A549 (cell line): ENCODE data around the gene DGAT2L6. TPM values are rescaled to one million over a fixed set of nuclear protein-coding genes. Genes with fewer than 3 reads are reported as not detected.

ENCODE experiments used
- ATAC-seq, 2 experiments: fragments of 200-7000 bp in 1 of 2; fragments of >200 bp in 1 of 2; cut with Nextera tagmentation in 1 of 2; cut with Tn5 transposase in 1 of 2; 3 replicates each; pipeline versions ENCODE4 v1.8.0 to v1.9.1; 2018 to 2020; ENCODE audit warnings: mild to moderate bottlenecking in 1 of 2, moderate library complexity in 1 of 2
- CTCF ChIA-PET: fragments of 300-600 bp; sonication (Branson Sonifier 250); formaldehyde crosslinking; extraction: SDS; loops from one replicate; lab custom pipeline; 2021; ENCODE audit warnings: antibody characterized with exemption, inconsistent platforms; lab: Yijun Ruan, JAX
- POLR2A ChIA-PET: fragments of 350-600 bp; formaldehyde crosslinking; extraction: SDS; loops from one replicate; lab custom pipeline; 2021; ENCODE audit warnings: antibody characterized with exemption, inconsistent platforms; lab: Yijun Ruan, JAX
- DNase-seq, 2 experiments: peaks; one replicate each; pipeline versions ENCODE4 v3.0.0 to v3.0.0-alpha.2; 2011 to 2016; ENCODE audit warnings: low read depth in 1 of 2, low spot score in 1 of 2
- FAIRE-seq: peaks from 2 replicates; lab custom pipeline; 2011; peaks lifted over from hg19 to GRCh38; lab: Jason Lieb, UNC
- H3K27ac ChIP-seq, 2 experiments: fragments of >200 bp; sonication (Bioruptor Twin); formaldehyde crosslinking; 3 replicates each; pipeline ENCODE4 v1.5.1; 2016 to 2017
- H3K4me1 ChIP-seq: fragments of >200 bp; sonication (Bioruptor Twin); formaldehyde crosslinking; 3 replicates; pipeline ENCODE4 v1.6.1; 2016
- H3K4me2 ChIP-seq: fragments of >200 bp; sonication (Bioruptor Twin); formaldehyde crosslinking; 3 replicates; pipeline ENCODE4 v1.6.1; 2016
- H3K4me3 ChIP-seq: fragments of >200 bp; sonication (Bioruptor Twin); formaldehyde crosslinking; 3 replicates; pipeline ENCODE4 v1.5.1; 2016
- H3K9me3 ChIP-seq: fragments of >200 bp; sonication (Bioruptor Twin); formaldehyde crosslinking; 3 replicates; pipeline ENCODE4 v1.6.1; 2016
- BHLHE40 ChIP-seq: IDR thresholded peaks from 2 replicates; pipeline ENCODE4 v1.6.1; 2012; ENCODE audit warnings: low read depth, low read length, inconsistent platforms
- CBX2 ChIP-seq: fragments of 200-600 bp; sonication (generic); IDR thresholded peaks from 2 replicates; pipeline ENCODE4 v1.6.1; 2016; ENCODE audit warnings: low read depth, mild to moderate bottlenecking, borderline replicate concordance
- EP300 ChIP-seq, 2 experiments: fragments of >200 bp; sonication (Bioruptor Twin); formaldehyde crosslinking; IDR thresholded peaks; 2 replicates in 1 of 2; 3 replicates in 1 of 2; pipeline ENCODE4 v1.6.1; 2016 to 2017
- FOSL2 ChIP-seq, 2 experiments: fragments of 450-650 bp in 1 of 2; fragments of >200 bp in 1 of 2; sonication (Bioruptor Twin) in 1 of 2; formaldehyde crosslinking; IDR thresholded peaks; 2 replicates each; pipeline versions ENCODE4 v1.5.0 to v1.6.1; 2016 to 2020; ENCODE audit warnings: mild to moderate bottlenecking in 1 of 2, moderate library complexity in 1 of 2
- HDAC2 ChIP-seq: fragments of 200-600 bp; sonication (generic); IDR thresholded peaks from 2 replicates; pipeline ENCODE4 v1.6.1; 2016
- HOXA7 ChIP-seq: fragments of 250-450 bp; sonication (Bioruptor Pico); IDR thresholded peaks from 2 replicates; pipeline ENCODE4 v1.5.0; 2020; ENCODE audit warnings: mild to moderate bottlenecking, moderate library complexity
- JUN ChIP-seq, 2 experiments: fragments of >200 bp; sonication (Bioruptor Twin); formaldehyde crosslinking; IDR thresholded peaks; 2 replicates in 1 of 2; 3 replicates in 1 of 2; pipeline ENCODE4 v1.6.1; 2016 to 2017
- KDM1A ChIP-seq: fragments of 200-600 bp; sonication (generic); IDR thresholded peaks from 2 replicates; pipeline ENCODE4 v1.6.1; 2016; ENCODE audit warnings: low read depth, mild to moderate bottlenecking
- KDM5A ChIP-seq: fragments of 200-600 bp; sonication (generic); IDR thresholded peaks from 2 replicates; pipeline ENCODE4 v1.6.1; 2016; ENCODE audit warnings: antibody characterized with exemption, mild to moderate bottlenecking
- POLR2A ChIP-seq: IDR thresholded peaks from 2 replicates; pipeline ENCODE4 v1.6.1; 2012; ENCODE audit warnings: mild to moderate bottlenecking, low read length
- RAD21 ChIP-seq, 2 experiments: fragments of >200 bp in 1 of 2; sonication (Bioruptor Twin) in 1 of 2; formaldehyde crosslinking in 1 of 2; IDR thresholded peaks in 1 of 2; conservative IDR thresholded peaks in 1 of 2; 2 replicates in 1 of 2; 3 replicates in 1 of 2; pipeline ENCODE4 v1.6.1; 2012 to 2018; ENCODE audit warnings: inconsistent platforms in 1 of 2
- RARB ChIP-seq: fragments of 250-450 bp; sonication (Bioruptor Pico); IDR thresholded peaks from 2 replicates; pipeline ENCODE4 v1.8.0; 2021; ENCODE audit warnings: mild to moderate bottlenecking, moderate library complexity
- RNF2 ChIP-seq: fragments of 200-600 bp; sonication (generic); IDR thresholded peaks from 2 replicates; pipeline ENCODE4 v1.6.1; 2016; ENCODE audit warnings: low read depth, mild to moderate bottlenecking, antibody characterized with exemption, moderate library complexity, borderline replicate concordance
- SREBF2 ChIP-seq: fragments of 450-650 bp; IDR thresholded peaks from 2 replicates; pipeline ENCODE4 v1.6.1; 2014; ENCODE audit warnings: mild to moderate bottlenecking, moderate library complexity
- TFCP2L1 ChIP-seq: fragments of 250-450 bp; sonication (Bioruptor Pico); IDR thresholded peaks from 2 replicates; pipeline ENCODE4 v1.5.0; 2021; ENCODE audit warnings: mild to moderate bottlenecking
- ZC3H11A ChIP-seq: fragments of 450-650 bp; IDR thresholded peaks from 2 replicates; pipeline ENCODE4 v1.6.1; 2014; ENCODE audit warnings: antibody characterized with exemption, mild to moderate bottlenecking
- WGBS: methylation state at CpG from one replicate; pipeline ENCODE4 v1.1.6; 2017; ENCODE audit errors: missing lambda C conversion rate; 5-methylcytosine and 5-hydroxymethylcytosine counted together
- polyA plus RNA-seq, 4 experiments: library from polyadenylated mRNA; depleted of rRNA in 3 of 4; stranded (reverse); fragments of >200 nt; fragmentation: RNase III in 1 of 4; extraction: RNeasy Plus Mini Kit Qiagen cat#74134 plus additional on column Dnase treatment in 1 of 4; gene quantifications; 2 replicates in 3 of 4; 3 replicates in 1 of 4; pipeline ENCODE4 v1.2.3, GENCODE V29; 2011 to 2017
- TF ChIP-seq, protein P1 (sequence below): fragments of >200 bp; sonication (Bioruptor Twin); formaldehyde crosslinking; IDR thresholded peaks from 2 replicates; pipeline ENCODE4 v1.6.1; 2016
- TF ChIP-seq, protein P2 (sequence below): fragments of >200 bp; sonication (Bioruptor Twin); formaldehyde crosslinking; IDR thresholded peaks from 3 replicates; pipeline ENCODE4 v1.5.1; 2016
- TF ChIP-seq, protein P3 (sequence below): fragments of 450-650 bp; IDR thresholded peaks from 2 replicates; pipeline ENCODE4 v1.6.1; 2014; ENCODE audit warnings: antibody characterized with exemption
- TF ChIP-seq, protein P4 (sequence below): IDR thresholded peaks from 2 replicates; pipeline ENCODE4 v1.6.1; 2012
- TF ChIP-seq, protein P5 (sequence below): IDR thresholded peaks from 2 replicates; pipeline ENCODE4 v1.6.1; 2012
- TF ChIP-seq, protein P6 (sequence below): fragments of 200-600 bp; sonication (generic); IDR thresholded peaks from 2 replicates; pipeline ENCODE4 v1.6.1; 2016; ENCODE audit warnings: antibody characterized with exemption, mild to moderate bottlenecking, moderate library complexity
- TF ChIP-seq, protein P7 (sequence below): fragments of 150-350 bp; IDR thresholded peaks from 2 replicates; pipeline ENCODE4 v1.6.1; 2014; ENCODE audit warnings: low read depth, mild to moderate bottlenecking, low read length

DGAT2L6 gene
- polyA plus RNA-seq, 2 of the 4 experiments (the other 2 are of a cell fraction), result not detected

DNA sequence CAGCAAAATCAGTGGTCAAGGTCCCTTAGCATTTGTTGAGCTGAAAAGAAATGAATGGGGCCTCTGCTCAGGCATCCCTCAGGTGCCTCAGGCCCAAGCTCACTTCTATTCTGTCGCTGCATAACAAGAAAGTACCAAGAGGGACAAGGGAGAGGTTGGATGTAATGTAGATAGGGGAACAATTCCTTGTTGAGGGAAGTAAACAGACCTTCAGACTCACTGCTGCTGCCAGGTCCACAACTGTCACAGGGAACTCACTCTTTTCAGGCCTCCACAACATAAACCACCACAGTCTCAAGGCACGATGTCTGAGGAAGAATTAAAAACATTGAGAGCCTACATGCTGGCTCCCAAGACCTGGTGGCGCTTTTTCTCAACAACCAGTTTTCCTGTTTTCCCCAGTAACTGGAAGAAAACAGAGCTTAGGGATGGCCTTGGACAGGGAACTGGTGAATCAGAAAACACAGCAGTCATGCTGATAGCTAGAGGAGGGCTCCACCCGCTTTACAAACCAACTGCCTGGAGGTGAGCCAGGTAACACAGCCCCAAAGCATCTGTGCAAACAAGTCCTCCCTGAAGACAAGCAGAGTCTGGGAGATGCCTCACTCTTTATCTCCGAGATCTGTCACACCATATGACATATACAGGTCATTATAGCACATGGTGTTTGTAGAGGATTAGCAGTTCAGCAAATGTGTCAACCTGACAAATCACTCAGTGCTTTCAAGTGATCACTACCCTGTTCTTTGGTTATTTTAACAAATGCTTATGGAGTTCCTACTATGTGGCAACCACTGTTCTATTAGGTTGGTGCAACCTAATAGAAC is 42.9 kb downstream of the DGAT2L6 start (continued):
- TF ChIP-seq HDAC2 (no peak), RARB (CRISPR knock-in tag) (no peak), KDM5A (no peak)
- TF ChIP-seq, protein P1, sequence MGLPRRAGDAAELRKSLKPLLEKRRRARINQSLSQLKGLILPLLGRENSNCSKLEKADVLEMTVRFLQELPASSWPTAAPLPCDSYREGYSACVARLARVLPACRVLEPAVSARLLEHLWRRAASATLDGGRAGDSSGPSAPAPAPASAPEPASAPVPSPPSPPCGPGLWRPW, result peak; percentile 17; the same call in 1 of the 2 replicates
- TF ChIP-seq, all 56 proteins: peak for 13

DNA sequence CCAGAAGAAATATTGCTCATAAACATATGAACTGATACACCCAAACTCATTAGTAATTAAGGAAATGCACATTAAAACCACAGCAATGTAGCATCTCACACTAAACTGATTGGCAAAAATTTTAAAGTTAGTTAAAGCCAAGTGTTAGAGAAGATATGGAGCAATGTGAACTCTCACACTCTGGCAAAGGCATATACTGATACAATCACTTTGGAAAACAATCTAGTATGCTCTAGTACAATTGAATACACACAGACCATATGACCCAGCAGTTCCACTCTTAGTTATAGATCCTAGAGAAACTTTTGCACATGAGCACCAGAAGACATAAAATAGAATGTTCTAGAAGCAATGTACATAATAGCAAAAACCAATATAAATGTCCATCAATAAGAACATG is 48.8 kb downstream of the DGAT2L6 start:
- no peaks in the 10 kb centered on the region for H3K9me3 ChIP-seq
- H3K4me2 ChIP-seq, result no peak overlapping the region
- POLR2A ChIA-PET, result no interaction called here
- no peak for ATAC-seq
- CTCF ChIA-PET, result interaction anchor here (2.0 kb wide), 1 partner anchor 29 kb away, joined by 6 read pairs; no protein-coding TSS in a partner anchor
- no peak for DNase-seq
- FAIRE-seq, result peak; percentile 94
- H3K4me1 ChIP-seq, result peaks cover under 1% of the 10 kb centered on the region; the same call in 1 of the 3 replicates
- no peak overlapping the region for H3K27ac ChIP-seq
- no peak overlapping the region for H3K4me3 ChIP-seq
- TF ChIP-seq, protein P2, sequence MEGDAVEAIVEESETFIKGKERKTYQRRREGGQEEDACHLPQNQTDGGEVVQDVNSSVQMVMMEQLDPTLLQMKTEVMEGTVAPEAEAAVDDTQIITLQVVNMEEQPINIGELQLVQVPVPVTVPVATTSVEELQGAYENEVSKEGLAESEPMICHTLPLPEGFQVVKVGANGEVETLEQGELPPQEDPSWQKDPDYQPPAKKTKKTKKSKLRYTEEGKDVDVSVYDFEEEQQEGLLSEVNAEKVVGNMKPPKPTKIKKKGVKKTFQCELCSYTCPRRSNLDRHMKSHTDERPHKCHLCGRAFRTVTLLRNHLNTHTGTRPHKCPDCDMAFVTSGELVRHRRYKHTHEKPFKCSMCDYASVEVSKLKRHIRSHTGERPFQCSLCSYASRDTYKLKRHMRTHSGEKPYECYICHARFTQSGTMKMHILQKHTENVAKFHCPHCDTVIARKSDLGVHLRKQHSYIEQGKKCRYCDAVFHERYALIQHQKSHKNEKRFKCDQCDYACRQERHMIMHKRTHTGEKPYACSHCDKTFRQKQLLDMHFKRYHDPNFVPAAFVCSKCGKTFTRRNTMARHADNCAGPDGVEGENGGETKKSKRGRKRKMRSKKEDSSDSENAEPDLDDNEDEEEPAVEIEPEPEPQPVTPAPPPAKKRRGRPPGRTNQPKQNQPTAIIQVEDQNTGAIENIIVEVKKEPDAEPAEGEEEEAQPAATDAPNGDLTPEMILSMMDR, result no peak
- no peak for TF ChIP-seq JUN (IDR thresholded peaks at IDR 0.05)
- TF ChIP-seq, protein P1, result no peak
- no peak for TF ChIP-seq RNF2
- TF ChIP-seq POLR2A, result no peak
- TF ChIP-seq CBX2, result no peak
- no peak for TF ChIP-seq TFCP2L1
- TF ChIP-seq RAD21 (conservative IDR thresholded peaks at IDR 0.05 in 1 of 2, IDR thresholded peaks at IDR 0.05 in 1 of 2), result no peak
- TF ChIP-seq, protein P3, sequence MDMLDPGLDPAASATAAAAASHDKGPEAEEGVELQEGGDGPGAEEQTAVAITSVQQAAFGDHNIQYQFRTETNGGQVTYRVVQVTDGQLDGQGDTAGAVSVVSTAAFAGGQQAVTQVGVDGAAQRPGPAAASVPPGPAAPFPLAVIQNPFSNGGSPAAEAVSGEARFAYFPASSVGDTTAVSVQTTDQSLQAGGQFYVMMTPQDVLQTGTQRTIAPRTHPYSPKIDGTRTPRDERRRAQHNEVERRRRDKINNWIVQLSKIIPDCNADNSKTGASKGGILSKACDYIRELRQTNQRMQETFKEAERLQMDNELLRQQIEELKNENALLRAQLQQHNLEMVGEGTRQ, result no peak
- TF ChIP-seq, protein P4, sequence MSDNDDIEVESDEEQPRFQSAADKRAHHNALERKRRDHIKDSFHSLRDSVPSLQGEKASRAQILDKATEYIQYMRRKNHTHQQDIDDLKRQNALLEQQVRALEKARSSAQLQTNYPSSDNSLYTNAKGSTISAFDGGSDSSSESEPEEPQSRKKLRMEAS, result no peak
- TF ChIP-seq SREBF2, result no peak
- TF ChIP-seq HOXA7 (CRISPR knock-in tag), result no peak
- no peak for TF ChIP-seq ZC3H11A
- TF ChIP-seq KDM1A, result no peak
- no peak for TF ChIP-seq EP300 (IDR thresholded peaks at IDR 0.05)
- TF ChIP-seq, protein P5, sequence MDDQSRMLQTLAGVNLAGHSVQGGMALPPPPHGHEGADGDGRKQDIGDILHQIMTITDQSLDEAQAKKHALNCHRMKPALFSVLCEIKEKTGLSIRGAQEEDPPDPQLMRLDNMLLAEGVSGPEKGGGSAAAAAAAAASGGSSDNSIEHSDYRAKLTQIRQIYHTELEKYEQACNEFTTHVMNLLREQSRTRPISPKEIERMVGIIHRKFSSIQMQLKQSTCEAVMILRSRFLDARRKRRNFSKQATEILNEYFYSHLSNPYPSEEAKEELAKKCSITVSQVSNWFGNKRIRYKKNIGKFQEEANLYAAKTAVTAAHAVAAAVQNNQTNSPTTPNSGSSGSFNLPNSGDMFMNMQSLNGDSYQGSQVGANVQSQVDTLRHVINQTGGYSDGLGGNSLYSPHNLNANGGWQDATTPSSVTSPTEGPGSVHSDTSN, result no peak

DNA sequence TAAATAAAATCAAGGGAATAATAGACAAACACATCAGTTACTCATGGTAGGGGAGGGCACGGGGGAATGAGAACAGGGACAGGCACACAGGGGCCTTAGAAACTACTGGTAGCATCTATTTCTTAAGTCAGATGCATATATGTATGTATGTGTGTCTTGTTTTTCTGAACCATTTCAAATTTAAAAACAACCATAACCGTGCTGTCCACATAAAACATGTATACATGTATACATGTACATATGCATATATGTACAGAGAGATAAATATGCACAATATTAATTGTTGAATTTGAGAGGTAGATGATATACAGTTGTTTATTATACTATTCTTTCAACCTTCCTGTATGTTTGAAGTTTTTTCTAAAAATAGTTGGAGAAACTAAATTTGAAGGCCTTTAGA is 49.4 kb downstream of the DGAT2L6 start:
- CTCF ChIA-PET, result interaction anchor here (2.0 kb wide), 1 partner anchor 29 kb away, joined by 6 read pairs; no protein-coding TSS in a partner anchor
- no peaks in the 10 kb centered on the region for H3K9me3 ChIP-seq
- POLR2A ChIA-PET, result no interaction called here
- 57% methylated on average over 2 of the region's 2 CpGs for WGBS
- H3K4me2 ChIP-seq, result no peak overlapping the region
- no peak for DNase-seq
- ATAC-seq, result no peak
- FAIRE-seq, result no peak
- no peak overlapping the region for H3K27ac ChIP-seq
- H3K4me1 ChIP-seq, result no peaks in the 10 kb centered on the region
- no peak overlapping the region for H3K4me3 ChIP-seq
- TF ChIP-seq BHLHE40 (no peak), CBX2 (no peak), FOSL2 (IDR thresholded peaks at IDR 0.05) (no peak), FOSL2 (CRISPR knock-in tag; IDR thresholded peaks at IDR 0.05) (no peak)
- TF ChIP-seq, protein P6, sequence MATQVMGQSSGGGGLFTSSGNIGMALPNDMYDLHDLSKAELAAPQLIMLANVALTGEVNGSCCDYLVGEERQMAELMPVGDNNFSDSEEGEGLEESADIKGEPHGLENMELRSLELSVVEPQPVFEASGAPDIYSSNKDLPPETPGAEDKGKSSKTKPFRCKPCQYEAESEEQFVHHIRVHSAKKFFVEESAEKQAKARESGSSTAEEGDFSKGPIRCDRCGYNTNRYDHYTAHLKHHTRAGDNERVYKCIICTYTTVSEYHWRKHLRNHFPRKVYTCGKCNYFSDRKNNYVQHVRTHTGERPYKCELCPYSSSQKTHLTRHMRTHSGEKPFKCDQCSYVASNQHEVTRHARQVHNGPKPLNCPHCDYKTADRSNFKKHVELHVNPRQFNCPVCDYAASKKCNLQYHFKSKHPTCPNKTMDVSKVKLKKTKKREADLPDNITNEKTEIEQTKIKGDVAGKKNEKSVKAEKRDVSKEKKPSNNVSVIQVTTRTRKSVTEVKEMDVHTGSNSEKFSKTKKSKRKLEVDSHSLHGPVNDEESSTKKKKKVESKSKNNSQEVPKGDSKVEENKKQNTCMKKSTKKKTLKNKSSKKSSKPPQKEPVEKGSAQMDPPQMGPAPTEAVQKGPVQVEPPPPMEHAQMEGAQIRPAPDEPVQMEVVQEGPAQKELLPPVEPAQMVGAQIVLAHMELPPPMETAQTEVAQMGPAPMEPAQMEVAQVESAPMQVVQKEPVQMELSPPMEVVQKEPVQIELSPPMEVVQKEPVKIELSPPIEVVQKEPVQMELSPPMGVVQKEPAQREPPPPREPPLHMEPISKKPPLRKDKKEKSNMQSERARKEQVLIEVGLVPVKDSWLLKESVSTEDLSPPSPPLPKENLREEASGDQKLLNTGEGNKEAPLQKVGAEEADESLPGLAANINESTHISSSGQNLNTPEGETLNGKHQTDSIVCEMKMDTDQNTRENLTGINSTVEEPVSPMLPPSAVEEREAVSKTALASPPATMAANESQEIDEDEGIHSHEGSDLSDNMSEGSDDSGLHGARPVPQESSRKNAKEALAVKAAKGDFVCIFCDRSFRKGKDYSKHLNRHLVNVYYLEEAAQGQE, result no peak
- TF ChIP-seq, protein P7, sequence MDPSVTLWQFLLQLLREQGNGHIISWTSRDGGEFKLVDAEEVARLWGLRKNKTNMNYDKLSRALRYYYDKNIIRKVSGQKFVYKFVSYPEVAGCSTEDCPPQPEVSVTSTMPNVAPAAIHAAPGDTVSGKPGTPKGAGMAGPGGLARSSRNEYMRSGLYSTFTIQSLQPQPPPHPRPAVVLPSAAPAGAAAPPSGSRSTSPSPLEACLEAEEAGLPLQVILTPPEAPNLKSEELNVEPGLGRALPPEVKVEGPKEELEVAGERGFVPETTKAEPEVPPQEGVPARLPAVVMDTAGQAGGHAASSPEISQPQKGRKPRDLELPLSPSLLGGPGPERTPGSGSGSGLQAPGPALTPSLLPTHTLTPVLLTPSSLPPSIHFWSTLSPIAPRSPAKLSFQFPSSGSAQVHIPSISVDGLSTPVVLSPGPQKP, result no peak
